Osteoblast (primary cell): ENCODE measurements around the gene ITCH. TPM values are rescaled to one million over a fixed set of nuclear protein-coding genes. Genes with fewer than 3 reads are reported as not detected.

Source experiments
- DNase-seq: peaks from one replicate; pipeline ENCODE4 v3.0.0; 2011; ENCODE audit warnings: low spot score, mixed read lengths; ENCODE audit not compliant: insufficient read length; ENCODE audit errors: missing footprints
- H2AFZ ChIP-seq: 2 replicates; pipeline ENCODE4 v1.6.0; 2011; ENCODE audit warnings: mild to moderate bottlenecking, low read length
- H3K27ac ChIP-seq: 2 replicates; pipeline ENCODE4 v1.5.1; 2011; ENCODE audit warnings: mild to moderate bottlenecking, low read depth, low read length, moderate library complexity
- H3K27me3 ChIP-seq: 2 replicates; pipeline ENCODE4 v1.6.0; 2012; ENCODE audit warnings: mild to moderate bottlenecking, control low read depth, inconsistent platforms, low read length, moderate library complexity; ENCODE audit not compliant: insufficient read depth
- H3K36me3 ChIP-seq: 2 replicates; pipeline ENCODE4 v1.5.1; 2011; ENCODE audit warnings: mild to moderate bottlenecking, low read length, control low read depth, moderate library complexity; ENCODE audit not compliant: insufficient read depth
- H3K4me1 ChIP-seq: 2 replicates; pipeline ENCODE4 v1.5.1; 2011; ENCODE audit warnings: mild to moderate bottlenecking, low read length, control low read depth, moderate library complexity; ENCODE audit not compliant: insufficient read depth
- H3K4me2 ChIP-seq: 2 replicates; pipeline ENCODE4 v1.6.0; 2011; ENCODE audit warnings: mild to moderate bottlenecking, low read length; ENCODE audit not compliant: insufficient read depth
- H3K4me3 ChIP-seq: fragments of 200-600 bp; sonication (generic); 3 replicates; pipeline ENCODE4 v1.5.1; 2012; ENCODE audit warnings: mild to moderate bottlenecking, low read length, inconsistent platforms; ENCODE audit not compliant: insufficient read depth
- H3K79me2 ChIP-seq: 2 replicates; pipeline ENCODE4 v1.6.0; 2012; ENCODE audit warnings: mild to moderate bottlenecking, low read length, control low read depth, inconsistent platforms; ENCODE audit not compliant: insufficient read depth
- H3K9me3 ChIP-seq: 2 replicates; pipeline ENCODE4 v1.5.1; 2011; ENCODE audit warnings: low read depth, low read length, control low read depth
- H4K20me1 ChIP-seq: 2 replicates; pipeline ENCODE4 v1.6.0; 2012; ENCODE audit warnings: mild to moderate bottlenecking, low read length, control low read depth; ENCODE audit not compliant: insufficient read depth
- total RNA-seq: library from RNA; depleted of rRNA; stranded (reverse); fragments of >200 nt; gene quantifications from 2 replicates; pipeline ENCODE4 v1.2.3, GENCODE V29; 2012
- TF ChIP-seq, protein P1 (sequence below): IDR thresholded peaks from 2 replicates; pipeline ENCODE4 v1.5.1; 2011; ENCODE audit warnings: mild to moderate bottlenecking, low read depth, low read length, moderate library complexity; ENCODE audit errors: extremely low read depth

ITCH gene
- total RNA-seq, 1 donor = 79.3 TPM

DNA sequence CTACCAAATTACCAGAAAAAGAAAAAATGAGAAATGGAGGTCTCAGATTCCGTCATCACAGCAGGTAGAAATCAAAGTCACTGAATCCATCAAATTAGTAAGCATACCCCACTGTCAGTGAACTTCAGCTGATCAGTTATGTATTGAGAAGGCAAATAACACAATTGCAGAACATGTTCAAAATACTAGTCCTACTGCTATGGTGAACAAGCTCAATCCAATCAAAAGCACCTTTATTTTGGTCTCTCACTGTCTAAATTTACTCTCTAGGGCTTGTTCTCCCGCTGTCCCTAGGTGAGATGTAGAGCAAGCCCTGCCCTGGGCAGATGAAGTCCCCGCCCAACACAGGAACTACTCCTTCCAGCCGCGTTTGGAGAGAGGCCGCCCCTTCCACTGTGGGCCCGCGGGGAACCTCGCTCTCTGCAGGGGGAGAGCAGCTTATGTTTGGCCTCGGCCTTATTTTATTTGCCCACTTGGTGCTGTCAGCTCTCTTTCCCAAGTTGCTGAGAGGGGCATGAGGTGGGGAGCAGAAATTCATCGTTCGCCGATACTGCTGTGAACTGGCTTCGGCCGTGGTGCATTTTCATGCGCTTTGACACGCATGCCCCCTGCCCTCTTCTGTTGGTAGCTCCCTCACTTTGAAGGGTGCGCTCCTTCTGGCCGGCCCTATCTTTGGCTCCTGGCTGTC is 181.2 kb downstream of the ITCH start:
- H4K20me1 ChIP-seq = peaks cover 3% of the 10 kb centered on the region
- H3K9me3 ChIP-seq = no peaks in the 10 kb centered on the region
- H3K36me3 ChIP-seq = peaks cover 31% of the 10 kb centered on the region
- H3K4me3 ChIP-seq = no peak overlapping the region
- H3K79me2 ChIP-seq = no peaks in the 10 kb centered on the region
- H3K4me1 ChIP-seq = no peaks in the 10 kb centered on the region
- TF ChIP-seq, protein P1, sequence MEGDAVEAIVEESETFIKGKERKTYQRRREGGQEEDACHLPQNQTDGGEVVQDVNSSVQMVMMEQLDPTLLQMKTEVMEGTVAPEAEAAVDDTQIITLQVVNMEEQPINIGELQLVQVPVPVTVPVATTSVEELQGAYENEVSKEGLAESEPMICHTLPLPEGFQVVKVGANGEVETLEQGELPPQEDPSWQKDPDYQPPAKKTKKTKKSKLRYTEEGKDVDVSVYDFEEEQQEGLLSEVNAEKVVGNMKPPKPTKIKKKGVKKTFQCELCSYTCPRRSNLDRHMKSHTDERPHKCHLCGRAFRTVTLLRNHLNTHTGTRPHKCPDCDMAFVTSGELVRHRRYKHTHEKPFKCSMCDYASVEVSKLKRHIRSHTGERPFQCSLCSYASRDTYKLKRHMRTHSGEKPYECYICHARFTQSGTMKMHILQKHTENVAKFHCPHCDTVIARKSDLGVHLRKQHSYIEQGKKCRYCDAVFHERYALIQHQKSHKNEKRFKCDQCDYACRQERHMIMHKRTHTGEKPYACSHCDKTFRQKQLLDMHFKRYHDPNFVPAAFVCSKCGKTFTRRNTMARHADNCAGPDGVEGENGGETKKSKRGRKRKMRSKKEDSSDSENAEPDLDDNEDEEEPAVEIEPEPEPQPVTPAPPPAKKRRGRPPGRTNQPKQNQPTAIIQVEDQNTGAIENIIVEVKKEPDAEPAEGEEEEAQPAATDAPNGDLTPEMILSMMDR = no peak
- no peak for DNase-seq
- no peak overlapping the region for H2AFZ ChIP-seq
- no peaks in the 10 kb centered on the region for H3K27me3 ChIP-seq
- H3K27ac ChIP-seq = no peak overlapping the region
- H3K4me2 ChIP-seq = no peak overlapping the region

DNA sequence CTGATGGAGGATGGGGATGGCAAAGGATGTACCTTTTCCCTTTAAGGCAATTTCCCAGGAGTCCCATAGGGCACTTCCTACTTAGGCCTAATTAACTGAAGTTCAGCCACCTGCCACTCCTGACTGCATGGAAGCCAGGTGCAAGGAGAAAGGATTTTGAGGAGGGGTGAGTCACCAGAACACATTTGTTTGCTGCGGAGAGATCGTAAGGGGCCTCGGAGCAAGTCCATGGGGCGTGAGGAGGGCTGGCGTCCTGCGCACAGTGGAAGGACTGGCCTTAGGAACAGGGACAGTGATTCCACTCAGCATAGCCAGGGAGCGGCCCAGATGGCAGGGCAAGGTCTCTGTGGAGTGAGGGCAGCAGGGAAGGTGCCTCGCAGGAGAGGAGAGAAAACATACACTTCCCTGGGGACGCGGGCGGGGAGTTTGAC is 183.7 kb downstream of the ITCH start:
- TF ChIP-seq, protein P1 = no peak
- H3K27ac ChIP-seq = no peak overlapping the region
- no peak overlapping the region for H3K4me3 ChIP-seq
- no peak overlapping the region for H3K4me2 ChIP-seq
- no peaks in the 10 kb centered on the region for H3K79me2 ChIP-seq
- peaks cover 7% of the 10 kb centered on the region for H3K36me3 ChIP-seq
- H4K20me1 ChIP-seq = no peaks in the 10 kb centered on the region
- H3K4me1 ChIP-seq = no peaks in the 10 kb centered on the region
- H3K9me3 ChIP-seq = no peaks in the 10 kb centered on the region
- no peaks in the 10 kb centered on the region for H3K27me3 ChIP-seq
- DNase-seq = no peak
- H2AFZ ChIP-seq = no peak overlapping the region

DNA sequence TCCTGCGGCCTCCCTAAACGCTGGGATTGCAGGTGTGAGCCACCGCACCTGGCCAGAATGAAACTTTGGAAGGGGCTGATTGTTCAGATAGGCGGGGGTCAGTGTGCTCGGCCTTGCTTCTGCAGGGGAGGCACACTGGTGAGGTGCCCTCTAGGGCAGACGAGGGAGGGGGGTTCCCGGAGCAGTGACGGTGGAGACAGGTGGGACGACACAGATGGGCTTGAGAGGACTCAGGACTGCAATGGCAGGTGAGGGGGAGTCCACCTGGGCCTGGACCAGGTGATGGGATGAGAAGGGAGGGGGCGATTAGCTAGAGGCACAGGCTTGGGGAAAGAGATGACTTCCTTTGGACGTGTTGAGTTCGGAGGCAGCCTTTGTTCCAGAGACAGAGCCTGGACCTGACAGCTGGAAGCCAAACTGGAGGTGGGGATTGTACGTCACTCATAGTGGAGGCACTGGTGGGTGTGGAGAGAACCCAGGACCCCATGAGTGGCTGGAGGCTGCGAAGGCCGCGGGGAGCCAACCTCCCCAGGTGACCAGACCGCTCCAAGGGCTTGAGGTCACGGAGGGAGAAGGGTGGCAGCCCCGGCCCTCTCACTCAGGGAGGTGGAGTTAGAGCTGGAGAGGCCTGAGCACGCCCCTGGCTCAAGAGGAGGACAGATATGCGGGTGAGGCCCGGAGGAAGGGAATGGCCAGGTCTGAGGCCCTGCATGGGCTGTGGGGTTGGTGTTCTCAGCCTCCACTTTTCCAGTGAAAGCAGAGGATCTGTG is 185.0 kb downstream of the ITCH start:
- no peak overlapping the region for H3K27ac ChIP-seq
- DNase-seq = peak; percentile 60
- H3K79me2 ChIP-seq = no peaks in the 10 kb centered on the region
- H2AFZ ChIP-seq = no peak overlapping the region
- TF ChIP-seq, protein P1 = no peak
- H3K4me3 ChIP-seq = no peak overlapping the region
- no peaks in the 10 kb centered on the region for H4K20me1 ChIP-seq
- H3K27me3 ChIP-seq = no peaks in the 10 kb centered on the region
- no peaks in the 10 kb centered on the region for H3K4me1 ChIP-seq
- H3K36me3 ChIP-seq = no peaks in the 10 kb centered on the region
- H3K4me2 ChIP-seq = no peak overlapping the region
- no peaks in the 10 kb centered on the region for H3K9me3 ChIP-seq

DNA sequence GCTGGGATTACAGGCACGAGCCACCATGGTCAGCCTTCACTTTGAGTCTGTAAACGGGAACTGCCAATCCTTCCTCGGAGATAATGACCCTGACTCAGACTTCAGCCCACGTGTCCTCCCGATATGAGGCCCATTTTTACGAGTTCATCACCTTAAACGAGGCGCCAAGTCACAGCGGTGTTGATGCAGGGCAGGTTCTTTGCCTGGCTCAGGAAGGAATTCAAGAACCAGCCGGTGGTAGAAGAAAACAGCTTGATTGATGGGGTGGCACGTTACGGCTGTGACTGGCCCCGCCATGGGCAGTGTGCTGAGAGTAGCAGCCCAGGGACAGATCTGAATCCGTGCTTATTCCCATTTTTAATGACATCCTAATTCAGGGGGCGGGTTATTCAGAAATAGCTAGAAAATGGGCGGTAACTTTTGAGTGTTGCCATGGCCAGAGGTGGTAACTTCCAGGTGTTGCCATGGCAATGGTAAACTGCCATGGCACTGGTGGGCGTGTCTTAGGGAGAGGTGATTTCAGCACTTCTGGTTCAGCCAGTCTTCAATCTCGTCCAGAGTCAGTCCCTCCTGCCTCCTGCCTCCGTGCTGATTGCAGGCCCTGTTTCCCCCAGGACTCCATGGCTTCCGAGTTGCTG is 186.3 kb downstream of the ITCH start:
- Histone ChIP-seq H3K27me3 (no peaks in the 10 kb centered on the region), H3K36me3 (no peaks in the 10 kb centered on the region), H3K79me2 (no peaks in the 10 kb centered on the region), H2AFZ (no peak overlapping the region), H3K4me3 (no peak overlapping the region), H3K9me3 (no peaks in the 10 kb centered on the region), H3K4me1 (no peaks in the 10 kb centered on the region), H3K4me2 (no peak overlapping the region), H4K20me1 (no peaks in the 10 kb centered on the region), H3K27ac (no peak overlapping the region)
- TF ChIP-seq, protein P1 = no peak
- DNase-seq = peak; percentile 58
